K562 (cell line): ENCODE data around the gene NDUFC2. TPM values are rescaled to one million over a fixed set of nuclear protein-coding genes. Genes with fewer than 3 reads are reported as not detected.

Source experiments
- ATAC-seq: fragments of 200-7000 bp; cut with Tn5 transposase; 3 replicates; pipeline ENCODE4 v1.9.1; 2020; ENCODE audit warnings: moderate library complexity
- BruUV-seq: library from RNA; stranded (reverse); fragments of 400-500 nt; replicated peaks from 2 replicates; lab custom pipeline; 2021; lab: Mats Ljungman, UMichigan
- CTCF ChIA-PET: fragments of 300-600 bp; formaldehyde crosslinking; extraction: SDS; loops from one replicate; lab custom pipeline; 2021; ENCODE audit warnings: low intra/inter-chr PET ratio; lab: Yijun Ruan, JAX
- POLR2A ChIA-PET: fragments of 300-600, 350-650 bp; sonication (Branson Sonifier 250); formaldehyde crosslinking; extraction: SDS; loops from one replicate; lab custom pipeline; 2021; ENCODE audit warnings: antibody characterized with exemption, inconsistent platforms; lab: Yijun Ruan, JAX
- DNase-seq, 4 experiments: peaks; one replicate each; pipeline versions ENCODE4 v3.0.0 to v3.0.0-alpha.2; 2011 to 2018; ENCODE audit warnings: low spot score in 3 of 4, mixed read lengths in 3 of 4; ENCODE audit errors: extremely low read depth in 1 of 4
- FAIRE-seq: peaks from 2 replicates; lab custom pipeline; 2011; peaks lifted over from hg19 to GRCh38; lab: Jason Lieb, UNC
- H2AFZ ChIP-seq: 2 replicates; pipeline ENCODE4 v1.6.0; 2011; ENCODE audit warnings: low read depth, low read length, control low read depth, inconsistent platforms
- H3K27ac ChIP-seq: fragments of 200-600 bp; 3 replicates; pipeline ENCODE4 v1.8.0; 2011; ENCODE audit warnings: low read depth, mild to moderate bottlenecking, control low read depth, inconsistent platforms, low read length, moderate library complexity, mixed read lengths; ENCODE audit errors: extremely low read depth
- H3K27me3 ChIP-seq, 2 experiments: fragments of 300-600 bp in 1 of 2; 2 replicates in 1 of 2; 3 replicates in 1 of 2; pipeline versions ENCODE4 v1.6.0 to v1.8.0; 2011; ENCODE audit warnings: inconsistent platforms in 2 of 2, low read length in 2 of 2, mild to moderate bottlenecking in 1 of 2, mixed read lengths in 1 of 2, moderate library complexity in 1 of 2; ENCODE audit not compliant: control insufficient read depth in 2 of 2, insufficient read depth in 2 of 2
- H3K36me3 ChIP-seq: fragments of 300-600 bp; 3 replicates; pipeline ENCODE4 v1.8.0; 2011; ENCODE audit warnings: mild to moderate bottlenecking, low read length, inconsistent platforms; ENCODE audit not compliant: control insufficient read depth, insufficient read depth
- H3K4me1 ChIP-seq, 2 experiments: fragments of 200-600 bp in 1 of 2; replicated peaks in 1 of 2; 2 replicates in 1 of 2; 3 replicates in 1 of 2; pipeline versions ENCODE4 v1.5.1 to v1.8.0; 2011; ENCODE audit warnings: inconsistent platforms in 2 of 2, low read length in 2 of 2, mild to moderate bottlenecking in 1 of 2, mixed read lengths in 1 of 2, moderate library complexity in 1 of 2; ENCODE audit not compliant: control insufficient read depth in 2 of 2, insufficient read depth in 2 of 2
- H3K4me2 ChIP-seq: 2 replicates; pipeline ENCODE4 v1.6.1; 2011; ENCODE audit warnings: low read length, control low read depth, inconsistent platforms, mixed read lengths; ENCODE audit not compliant: insufficient read depth
- H3K4me3 ChIP-seq: fragments of 200-600 bp; sonication (generic), shearing (Covaris generic); 2 replicates; pipeline ENCODE4 v1.5.1; 2016; ENCODE audit warnings: control low read depth, inconsistent platforms
- H3K79me2 ChIP-seq: fragments of 200-600 bp; 3 replicates; pipeline ENCODE4 v1.8.0; 2011; ENCODE audit warnings: low read length, inconsistent platforms; ENCODE audit not compliant: control insufficient read depth, insufficient read depth
- H3K9ac ChIP-seq, 2 experiments: 2 replicates each; pipeline versions ENCODE4 v1.6.0 to v1.6.1; 2011; ENCODE audit warnings: low read depth in 2 of 2, low read length in 2 of 2, control low read depth in 1 of 2, inconsistent platforms in 1 of 2, mild to moderate bottlenecking in 1 of 2, mixed read lengths in 1 of 2; ENCODE audit not compliant: insufficient read depth in 1 of 2
- H3K9me1 ChIP-seq: one replicate; pipeline ENCODE4 v1.6.0; 2011; ENCODE audit warnings: inconsistent platforms, mild to moderate bottlenecking, low read length, moderate library complexity; ENCODE audit not compliant: control insufficient read depth, insufficient read depth
- H3K9me3 ChIP-seq: replicated peaks from 2 replicates; pipeline ENCODE4 v1.5.1; 2011; ENCODE audit warnings: low read depth, low read length, inconsistent platforms; ENCODE audit not compliant: control insufficient read depth, insufficient read depth
- H4K20me1 ChIP-seq: replicated peaks from 2 replicates; pipeline ENCODE4 v1.6.1; 2011; ENCODE audit warnings: low read length, inconsistent platforms, mixed read lengths; ENCODE audit not compliant: control insufficient read depth, insufficient read depth
- BRD9 ChIP-seq: fragments of 450-650 bp; IDR thresholded peaks from 2 replicates; pipeline ENCODE4 v1.6.1; 2018; ENCODE audit warnings: low read depth; ENCODE audit not compliant: partially characterized antibody
- DIDO1 ChIP-seq: fragments of 450-650 bp; IDR thresholded peaks from 2 replicates; pipeline ENCODE4 v1.6.1; 2016; ENCODE audit warnings: low read depth, missing biosample characterization, missing genetic modification characterization
- FOS ChIP-seq: IDR thresholded peaks from 3 replicates; pipeline ENCODE4 v1.6.1; 2011; ENCODE audit not compliant: insufficient read length; ENCODE audit errors: extremely low read depth
- MAFG ChIP-seq: fragments of 450-650 bp; conservative IDR thresholded peaks from 2 replicates; pipeline ENCODE4 v1.6.1; 2016; ENCODE audit warnings: missing genetic modification characterization, missing compliant biosample characterization
- MECOM ChIP-seq: fragments of 250-450 bp; sonication (Bioruptor Pico); IDR thresholded peaks from 2 replicates; pipeline ENCODE4 v1.8.0; 2022; ENCODE audit warnings: inconsistent platforms
- RBFOX2 ChIP-seq: fragments of 200-400 bp; formaldehyde crosslinking; IDR thresholded peaks from 2 replicates; pipeline ENCODE4 v1.6.1; 2017; ENCODE audit warnings: low read depth, mild to moderate bottlenecking, low read length, moderate library complexity
- RBM14 ChIP-seq: fragments of 200-400 bp; formaldehyde crosslinking; IDR thresholded peaks from 2 replicates; pipeline ENCODE4 v1.6.1; 2018; ENCODE audit warnings: low read depth, mild to moderate bottlenecking, low read length, moderate library complexity, borderline replicate concordance; ENCODE audit not compliant: insufficient read depth
- RBM39 ChIP-seq: fragments of 200-400 bp; formaldehyde crosslinking; optimal IDR thresholded peaks from 2 replicates; pipeline ENCODE3; 2018; ENCODE audit warnings: low read depth, low read length
- SIX5 ChIP-seq, 2 experiments: IDR thresholded peaks; 2 replicates each; pipeline ENCODE4 v1.6.1; 2011; ENCODE audit warnings: low read length in 2 of 2, borderline replicate concordance in 1 of 2, low read depth in 1 of 2, mild to moderate bottlenecking in 1 of 2, moderate library complexity in 1 of 2; ENCODE audit not compliant: insufficient read depth in 1 of 2
- SLC30A9 ChIP-seq: fragments of 250-450 bp; sonication (Bioruptor Pico); IDR thresholded peaks from 2 replicates; pipeline ENCODE4 v1.8.0; 2022; ENCODE audit warnings: mild to moderate bottlenecking, moderate library complexity
- SMARCB1 ChIP-seq: IDR thresholded peaks from 2 replicates; pipeline ENCODE4 v1.6.1; 2011; ENCODE audit warnings: improper control_type of control experiment, low read depth; ENCODE audit not compliant: insufficient read length
- SOX6 ChIP-seq: fragments of 450-650 bp; IDR thresholded peaks from 2 replicates; pipeline ENCODE4 v1.6.1; 2014; ENCODE audit warnings: mild to moderate bottlenecking
- ZNF609 ChIP-seq: sonication (generic); formaldehyde crosslinking; IDR thresholded peaks from 2 replicates; pipeline ENCODE4 v1.8.1; 2023; ENCODE audit warnings: missing genetic modification reagents, mild to moderate bottlenecking, borderline replicate concordance
- ZNF644 ChIP-seq: fragments of 200-800 bp; sonication (Bioruptor generic); IDR thresholded peaks from 2 replicates; pipeline ENCODE4 v1.6.1; 2016; ENCODE audit warnings: low read depth, missing genetic modification characterization, missing compliant biosample characterization
- WGBS: fragments of 100-300 bp; shearing (Covaris generic); methylation state at CpG from one replicate; pipeline ENCODE4 v1.1.6; 2016; ENCODE audit warnings: low coverage, mixed read lengths; ENCODE audit not compliant: insufficient coverage; ENCODE audit errors: missing lambda C conversion rate; 5-methylcytosine and 5-hydroxymethylcytosine counted together
- in situ Hi-C: fragments of 300-500 bp; cut with MboI; formaldehyde crosslinking; loops from 4 replicates; pipeline ENCODE4 v1.15.0; 2018; ENCODE audit warnings: inconsistent platforms, mixed read lengths
- intact Hi-C: fragments of 100-400 bp; cut with micrococcal nuclease; formaldehyde crosslinking; loops from 2 replicates; pipeline ENCODE4 v1.14.2; 2022
- polyA plus RNA-seq, 8 experiments: library from polyadenylated mRNA; depleted of rRNA in 4 of 8; stranded (reverse) in 5 of 8; unstranded in 3 of 8; fragments of >200 nt; fragmentation: Nextera tagmentation in 2 of 8; fragmentation: Illumina TruSeq in 1 of 8; extraction: Ambion mirVana in 2 of 8; extraction: Trizol in 1 of 8; gene quantifications; 2 replicates each; pipeline versions ENCODE4 v1.2.1 to v1.2.3, GENCODE V29; 2011 to 2014; ENCODE audit warnings: inconsistent platforms in 1 of 8, missing spikeins in 1 of 8
- total RNA-seq, 7 experiments: library from RNA; depleted of rRNA in 6 of 7; stranded (reverse); fragments of >200 nt in 6 of 7; fragmentation: Illumina TruSeq in 2 of 7; extraction: Trizol in 2 of 7; gene quantifications; 2 replicates each; pipeline versions ENCODE4 v1.2.1 to v1.2.3, GENCODE V29; 2011 to 2021; ENCODE audit warnings: low replicate concordance in 1 of 7

The NDUFC2 gene
- total and polyA plus RNA-seq, 9 of the 15 experiments (the other 6 are each of a cell fraction or from before 2014, with no cell fraction given): 168 to 1,119 (median 442) TPM

GRCh38 chr11:78097666-78098385, 18.2 kb upstream of the NDUFC2 start:
- Histone ChIP-seq H3K79me2 (no peaks in the 10 kb centered on the region), H3K27ac (no peak overlapping the region), H3K27me3 (no peaks in the 10 kb centered on the region), H4K20me1 (no peaks in the 10 kb centered on the region), H3K4me1 (peaks cover 4 to 9% of the 10 kb centered on the region in 2 experiments; a peak in 4 of 5 replicates), H3K4me3 (no peak overlapping the region), H3K36me3 (peaks cover 44% of the 10 kb centered on the region), H3K9me1 (no peaks in the 10 kb centered on the region), H3K4me2 (no peak overlapping the region), H3K9me3 (no peaks in the 10 kb centered on the region), H3K9ac (no peak overlapping the region), H2AFZ (no peak overlapping the region)
- ChIA-PET POLR2A (interaction anchor here (0.6 kb wide), 1 partner anchor 40 kb away, joined by 3 read pairs; no protein-coding TSS in a partner anchor), CTCF (no interaction called here)
- in situ Hi-C loops (no loop called here), intact Hi-C loops (no loop called here)
- BruUV-seq: no TSS peak
- DNase-seq (no peak), ATAC-seq (no peak), FAIRE-seq (no peak)
- WGBS: 84% methylated on average over 7 of the region's 7 CpGs
- TF ChIP-seq MECOM (CRISPR knock-in tag) (no peak), RBM14 (no peak), BRD9 (no peak), DIDO1 (tag) (no peak), SOX6 (no peak), FOS (no peak), ZNF644 (tag) (no peak), MAFG (tag) (no peak), SLC30A9 (CRISPR knock-in tag) (no peak), RBFOX2 (no peak), RBM39 (no peak), ZNF609 (CRISPR knock-in tag) (no peak), SMARCB1 (no peak), SIX5 (IDR thresholded peaks at IDR 0.05; ENCODE audit: borderline replicate concordance in 1 of 2, insufficient read depth in 1 of 2, low read depth in 1 of 2, low read length in 2 of 2) (no peak)
